Activated B cell treated with CpG ODN at 0.5 μM for 24 hours (primary cell): Measurements from ENCODE around the gene HENMT1. TPM values are rescaled to one million over a fixed set of nuclear protein-coding genes. Genes with fewer than 3 reads are reported as not detected.

Experiments used
- ATAC-seq: fragments of 200-7000 bp; cut with Tn5 transposase; one replicate; pipeline ENCODE4 v1.10.0; 2021; ENCODE audit warnings: low read depth, mild to moderate bottlenecking, moderate library complexity
- CTCF ChIA-PET: fragments of 350-600 bp; sonication (Branson Sonifier 250); formaldehyde crosslinking; loops from one replicate; lab custom pipeline; 2021; ENCODE audit warnings: antibody characterized with exemption; lab: Charles Lee
- POLR2A ChIA-PET: fragments of 350-600 bp; sonication (Branson Sonifier 250); formaldehyde crosslinking; loops from one replicate; lab custom pipeline; 2021; ENCODE audit warnings: antibody characterized with exemption; lab: Charles Lee
- DNase-seq: peaks from one replicate; pipeline ENCODE4 v3.0.0; 2022
- H3K27ac Mint-ChIP-seq: one replicate; pipeline ENCODE4 v1.8.0; 2020; ENCODE audit warnings: mixed read lengths
- H3K27me3 Mint-ChIP-seq: one replicate; pipeline ENCODE4 v1.8.0; 2021; ENCODE audit warnings: mixed read lengths
- H3K36me3 Mint-ChIP-seq: one replicate; pipeline ENCODE4 v1.8.0; 2021; ENCODE audit warnings: low read depth, mixed read lengths
- H3K4me1 Mint-ChIP-seq: one replicate; pipeline ENCODE4 v1.8.0; 2021; ENCODE audit warnings: mixed read lengths
- H3K4me3 Mint-ChIP-seq: one replicate; pipeline ENCODE4 v1.8.0; 2020; ENCODE audit warnings: mild to moderate bottlenecking, mixed read lengths
- H3K9me3 Mint-ChIP-seq: one replicate; pipeline ENCODE4 v1.8.0; 2020; ENCODE audit warnings: mixed read lengths
- intact Hi-C: fragments of 100-400 bp; cut with micrococcal nuclease; formaldehyde crosslinking; loops from one replicate; pipeline ENCODE4 v1.15.1; 2024
- total RNA-seq: library from RNA; stranded (reverse); gene quantifications from 2 replicates; pipeline ENCODE4 v1.2.3, GENCODE V29; 2022
- TF ChIP-seq, protein P1 (sequence below): fragments of 200-600 bp; IDR thresholded peaks from one replicate; pipeline ENCODE4 v1.8.0; 2022; ENCODE audit warnings: antibody characterized with exemption, mild to moderate bottlenecking

HENMT1 gene
- total RNA-seq, 1 donor from 2014 or later = 6.1 TPM

DNA sequence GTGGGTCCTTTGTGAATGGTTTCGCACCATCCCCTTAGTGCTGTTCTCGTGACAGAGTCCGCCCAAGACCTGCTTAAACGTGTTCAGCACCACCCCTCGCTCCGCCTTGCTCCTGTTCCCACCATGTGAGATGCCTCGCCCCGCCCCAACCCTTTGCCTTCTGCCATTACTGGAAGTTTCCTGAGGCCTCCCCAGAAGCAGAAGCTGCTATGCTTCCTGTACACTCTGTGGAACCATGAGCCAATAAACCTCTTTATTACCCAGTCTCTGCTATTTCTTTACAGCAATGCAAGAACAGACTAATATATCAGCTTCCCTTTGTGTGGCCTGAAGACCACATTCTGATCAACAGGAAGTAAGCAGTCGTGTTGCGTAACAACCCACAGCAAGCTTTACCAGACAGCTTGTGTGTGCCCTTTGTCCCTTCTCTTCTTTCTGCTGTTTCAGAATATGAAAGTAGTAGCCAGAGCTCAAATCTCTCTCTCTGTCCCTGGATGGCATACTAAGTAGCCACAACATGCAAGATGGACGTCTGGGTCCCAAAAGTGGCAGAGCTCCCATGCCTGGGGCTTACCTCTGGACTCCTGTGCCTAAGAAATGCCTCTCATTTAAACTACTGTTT lies 14.1 kb downstream of the HENMT1 start:
- intact Hi-C loops = loop anchor here (2.0 kb wide), 1 partner anchor 14 kb away; the partner anchor contains the start of gene HENMT1
- H3K36me3 Mint-ChIP-seq = peaks cover 15% of the 10 kb centered on the region
- H3K4me1 Mint-ChIP-seq = peaks cover 19% of the 10 kb centered on the region
- ChIA-PET CTCF (no interaction called here), POLR2A (interaction anchor here (1.3 to 2.2 kb wide), 2 partner anchors 14 to 46 kb away, joined by 6 to 8 read pairs; partner anchors contain the start of genes HENMT1 and PRPF38B)
- ATAC-seq = peak; percentile 65
- DNase-seq = no peak
- H3K27ac Mint-ChIP-seq = peak overlapping the region; percentile 67
- no peaks in the 10 kb centered on the region for H3K9me3 Mint-ChIP-seq
- TF ChIP-seq, protein P1, sequence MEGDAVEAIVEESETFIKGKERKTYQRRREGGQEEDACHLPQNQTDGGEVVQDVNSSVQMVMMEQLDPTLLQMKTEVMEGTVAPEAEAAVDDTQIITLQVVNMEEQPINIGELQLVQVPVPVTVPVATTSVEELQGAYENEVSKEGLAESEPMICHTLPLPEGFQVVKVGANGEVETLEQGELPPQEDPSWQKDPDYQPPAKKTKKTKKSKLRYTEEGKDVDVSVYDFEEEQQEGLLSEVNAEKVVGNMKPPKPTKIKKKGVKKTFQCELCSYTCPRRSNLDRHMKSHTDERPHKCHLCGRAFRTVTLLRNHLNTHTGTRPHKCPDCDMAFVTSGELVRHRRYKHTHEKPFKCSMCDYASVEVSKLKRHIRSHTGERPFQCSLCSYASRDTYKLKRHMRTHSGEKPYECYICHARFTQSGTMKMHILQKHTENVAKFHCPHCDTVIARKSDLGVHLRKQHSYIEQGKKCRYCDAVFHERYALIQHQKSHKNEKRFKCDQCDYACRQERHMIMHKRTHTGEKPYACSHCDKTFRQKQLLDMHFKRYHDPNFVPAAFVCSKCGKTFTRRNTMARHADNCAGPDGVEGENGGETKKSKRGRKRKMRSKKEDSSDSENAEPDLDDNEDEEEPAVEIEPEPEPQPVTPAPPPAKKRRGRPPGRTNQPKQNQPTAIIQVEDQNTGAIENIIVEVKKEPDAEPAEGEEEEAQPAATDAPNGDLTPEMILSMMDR = no peak
- no peaks in the 10 kb centered on the region for H3K27me3 Mint-ChIP-seq
- H3K4me3 Mint-ChIP-seq = no peak overlapping the region

DNA sequence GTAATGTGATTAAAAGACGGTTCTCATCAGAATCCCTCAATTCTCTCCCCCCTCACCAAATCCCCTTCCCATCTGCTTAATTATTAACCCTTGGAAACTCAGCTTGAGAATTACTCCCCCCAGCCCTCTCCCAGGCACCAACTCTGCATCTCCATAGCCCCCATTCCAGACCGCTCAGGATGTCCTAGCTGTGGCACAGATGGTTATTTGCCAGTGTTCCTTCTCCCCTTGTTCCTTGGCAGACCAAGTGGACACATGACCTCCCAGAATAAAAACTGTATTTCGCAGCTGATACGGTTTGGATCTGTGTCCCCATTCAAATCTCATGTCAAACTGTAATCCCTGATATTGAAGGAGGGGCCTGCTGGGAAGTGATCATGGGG lies 14.6 kb downstream of the HENMT1 start:
- Mint-ChIP-seq H3K27me3 (no peaks in the 10 kb centered on the region), H3K9me3 (no peaks in the 10 kb centered on the region), H3K4me1 (peaks cover 19% of the 10 kb centered on the region), H3K27ac (no peak overlapping the region), H3K36me3 (peaks cover 15% of the 10 kb centered on the region), H3K4me3 (no peak overlapping the region)
- ATAC-seq (no peak), DNase-seq (no peak)
- ChIA-PET CTCF (no interaction called here), POLR2A (interaction anchor here (1.3 to 2.2 kb wide), 2 partner anchors 15 to 46 kb away, joined by 6 to 8 read pairs; partner anchors contain the start of genes HENMT1 and PRPF38B)
- TF ChIP-seq, protein P1 = no peak
- intact Hi-C loops = loop anchor here (2.0 kb wide), 1 partner anchor 15 kb away; the partner anchor contains the start of gene HENMT1

DNA sequence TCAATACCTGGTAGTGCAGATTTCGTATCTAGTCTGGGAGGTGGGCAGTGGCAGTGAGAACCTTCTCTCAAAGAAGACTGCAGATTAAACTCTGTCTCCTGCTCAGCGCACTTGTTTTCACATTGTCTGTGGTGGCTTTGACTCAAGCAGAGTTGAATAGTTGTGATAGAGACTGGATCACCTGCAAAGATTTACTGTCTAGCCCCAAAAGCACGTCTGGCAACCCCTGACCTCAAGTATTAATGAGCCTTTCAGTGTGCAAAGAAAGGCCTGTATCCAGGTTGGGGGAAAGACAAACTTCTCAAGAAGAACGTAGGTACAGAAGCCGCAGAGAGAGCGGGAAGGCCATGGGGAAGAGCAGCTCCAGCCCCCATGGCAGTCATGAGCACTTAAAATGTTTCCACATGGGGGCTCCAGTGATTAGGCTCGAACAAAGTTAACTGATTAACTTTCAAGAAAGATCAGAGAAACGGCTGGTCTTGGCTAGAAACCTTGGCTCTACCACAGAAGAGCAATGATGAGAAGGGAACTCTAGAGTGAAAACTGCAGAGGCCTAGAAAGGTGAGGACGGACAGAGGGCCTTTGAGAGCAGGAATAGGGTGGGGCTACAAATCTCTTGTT lies 15.2 kb downstream of the HENMT1 start:
- Mint-ChIP-seq H3K27ac (no peak overlapping the region), H3K36me3 (peaks cover 15% of the 10 kb centered on the region), H3K9me3 (no peaks in the 10 kb centered on the region), H3K4me3 (no peak overlapping the region), H3K27me3 (no peaks in the 10 kb centered on the region), H3K4me1 (peaks cover 19% of the 10 kb centered on the region)
- TF ChIP-seq, protein P1 = no peak
- ChIA-PET CTCF (interaction anchor here (3.0 kb wide), 1 partner anchor 84 kb away, joined by 22 read pairs; the partner anchor contains the start of gene EEIG2), POLR2A (no interaction called here)
- no peak for ATAC-seq
- intact Hi-C loops = loop anchor here (2.0 kb wide), 1 partner anchor 15 kb away; the partner anchor contains the start of gene HENMT1
- no peak for DNase-seq

DNA sequence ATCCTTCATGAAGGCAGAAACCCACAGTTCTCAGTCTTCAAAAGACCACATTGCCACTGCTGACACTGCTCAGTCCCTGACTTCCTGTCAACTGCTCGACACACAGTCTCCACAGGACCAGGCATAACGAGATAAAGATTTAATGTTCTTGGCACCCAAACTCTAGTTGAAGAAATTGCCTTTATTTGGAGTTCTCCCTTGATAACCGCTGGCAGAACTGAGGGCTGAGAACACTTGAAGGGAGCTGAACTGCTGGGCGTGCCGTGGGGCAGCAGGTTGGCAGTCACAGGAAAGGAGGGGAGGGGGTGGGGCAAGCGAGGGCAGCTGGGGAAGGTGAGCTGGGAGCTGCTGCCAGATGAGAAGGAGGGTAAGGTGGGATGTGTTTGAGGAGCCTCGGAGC lies 15.9 kb downstream of the HENMT1 start:
- TF ChIP-seq, protein P1 = no peak
- H3K4me1 Mint-ChIP-seq = peaks cover 19% of the 10 kb centered on the region
- H3K27ac Mint-ChIP-seq = no peak overlapping the region
- DNase-seq (no peak), ATAC-seq (no peak)
- ChIA-PET CTCF (interaction anchor here (2.1 to 3.0 kb wide), 3 partner anchors 77 to 133 kb away, joined by 6 to 32 read pairs (median 22); partner anchors contain the start of gene EEIG2), POLR2A (interaction anchor here (0.8 kb wide), 1 partner anchor 16 kb away, joined by 3 read pairs; the partner anchor contains the start of gene HENMT1)
- H3K4me3 Mint-ChIP-seq = no peak overlapping the region
- no peaks in the 10 kb centered on the region for H3K9me3 Mint-ChIP-seq
- intact Hi-C loops = loop anchor here (5.0 kb wide), 1 partner anchor 443 kb away; the partner anchor contains the start of gene SLC25A24
- peaks cover 13% of the 10 kb centered on the region for H3K36me3 Mint-ChIP-seq
- no peaks in the 10 kb centered on the region for H3K27me3 Mint-ChIP-seq
